K562 (cell line): ENCODE measurements around the gene USP20. TPM values are rescaled to one million over a fixed set of nuclear protein-coding genes. Genes with fewer than 3 reads are reported as not detected.

ENCODE experiments used
- ATF3 ChIP-seq, 2 experiments: fragments of 450-650 bp in 1 of 2; sonication (generic) in 1 of 2; formaldehyde crosslinking in 1 of 2; IDR thresholded peaks in 1 of 2; conservative IDR thresholded peaks in 1 of 2; 2 replicates each; pipeline versions ENCODE4 v1.6.1 to v1.8.1; 2016 to 2023; ENCODE audit warnings: mild to moderate bottlenecking in 2 of 2, moderate library complexity in 2 of 2, inconsistent platforms in 1 of 2, missing genetic modification reagents in 1 of 2
- CREB3 ChIP-seq: fragments of 450-650 bp; conservative IDR thresholded peaks from 2 replicates; pipeline ENCODE4 v1.6.1; 2016; ENCODE audit warnings: missing genetic modification characterization, low read depth, mild to moderate bottlenecking, missing compliant biosample characterization, moderate library complexity
- CREB5 ChIP-seq: fragments of 250-450 bp; sonication (Bioruptor Pico); IDR thresholded peaks from 2 replicates; pipeline ENCODE4 v1.5.0; 2020; ENCODE audit warnings: mild to moderate bottlenecking
- CUX1 ChIP-seq: fragments of 200-800 bp; sonication (Bioruptor generic); IDR thresholded peaks from 2 replicates; pipeline ENCODE4 v1.6.1; 2016; ENCODE audit warnings: missing genetic modification characterization, missing compliant biosample characterization
- DMBX1 ChIP-seq: fragments of 250-450 bp; sonication (Bioruptor Pico); IDR thresholded peaks from 2 replicates; pipeline ENCODE4 v1.8.0; 2022; ENCODE audit warnings: inconsistent platforms, mild to moderate bottlenecking, moderate library complexity, borderline replicate concordance
- FOS ChIP-seq: IDR thresholded peaks from 3 replicates; pipeline ENCODE4 v1.6.1; 2011; ENCODE audit not compliant: insufficient read length; ENCODE audit errors: extremely low read depth
- FOXJ3 ChIP-seq: sonication (generic); formaldehyde crosslinking; IDR thresholded peaks from 2 replicates; pipeline ENCODE4 v1.4.0; 2020; ENCODE audit warnings: mild to moderate bottlenecking, missing genetic modification reagents
- KLF6 ChIP-seq: fragments of 250-450 bp; sonication (Bioruptor Pico); IDR thresholded peaks from 2 replicates; pipeline ENCODE4 v1.4.0; 2020; ENCODE audit warnings: mild to moderate bottlenecking, moderate library complexity, borderline replicate concordance
- MIER1 ChIP-seq: fragments of 450-650 bp; IDR thresholded peaks from 2 replicates; pipeline ENCODE4 v1.6.1; 2016; ENCODE audit warnings: antibody characterized with exemption, mild to moderate bottlenecking, low read depth
- NFRKB ChIP-seq: fragments of 450-650 bp; IDR thresholded peaks from 2 replicates; pipeline ENCODE4 v1.6.1; 2016; ENCODE audit warnings: low read depth
- NRF1 ChIP-seq, 2 experiments: fragments of 450-650 bp; IDR thresholded peaks in 1 of 2; conservative IDR thresholded peaks in 1 of 2; 2 replicates each; pipeline ENCODE4 v1.6.1; 2014; ENCODE audit warnings: mild to moderate bottlenecking in 2 of 2
- SAFB2 ChIP-seq: fragments of 200-400 bp; formaldehyde crosslinking; IDR thresholded peaks from 2 replicates; pipeline ENCODE4 v1.6.1; 2018; ENCODE audit warnings: borderline replicate concordance, low read length, low read depth, moderate library complexity; ENCODE audit not compliant: severe bottlenecking
- SMAD3 ChIP-seq: fragments of 450-650 bp; formaldehyde crosslinking; conservative IDR thresholded peaks from 2 replicates; pipeline ENCODE4 v1.4.0; 2020; ENCODE audit warnings: mild to moderate bottlenecking
- YY1 ChIP-seq, 3 experiments: IDR thresholded peaks; 2 replicates each; pipeline ENCODE4 v1.6.1; 2011; ENCODE audit warnings: low read length in 2 of 3, mild to moderate bottlenecking in 2 of 3, moderate library complexity in 2 of 3, borderline replicate concordance in 1 of 3, control low read depth in 1 of 3, low read depth in 1 of 3; ENCODE audit not compliant: insufficient read depth in 3 of 3, insufficient replicate concordance in 2 of 3, control insufficient read depth in 1 of 3, insufficient read length in 1 of 3; ENCODE audit errors: extremely low read depth in 1 of 3
- ZEB2 ChIP-seq: fragments of 450-650 bp; IDR thresholded peaks from 2 replicates; pipeline ENCODE4 v1.6.1; 2016
- ZNF263 ChIP-seq: sonication (generic); formaldehyde crosslinking; IDR thresholded peaks from 2 replicates; pipeline ENCODE4 v1.8.0; 2022; ENCODE audit warnings: mild to moderate bottlenecking, missing genetic modification reagents, borderline replicate concordance
- ZNF445 ChIP-seq: fragments of 250-450 bp; sonication (Bioruptor Pico); IDR thresholded peaks from 2 replicates; pipeline ENCODE4 v1.4.0; 2020; ENCODE audit warnings: low read depth, mild to moderate bottlenecking, moderate library complexity
- polyA plus RNA-seq, 8 experiments: library from polyadenylated mRNA; depleted of rRNA in 4 of 8; stranded (reverse) in 5 of 8; unstranded in 3 of 8; fragments of >200 nt; fragmentation: Nextera tagmentation in 2 of 8; fragmentation: Illumina TruSeq in 1 of 8; extraction: Ambion mirVana in 2 of 8; extraction: Trizol in 1 of 8; gene quantifications; 2 replicates each; pipeline versions ENCODE4 v1.2.1 to v1.2.3, GENCODE V29; 2011 to 2014; ENCODE audit warnings: inconsistent platforms in 1 of 8, missing spikeins in 1 of 8
- total RNA-seq, 7 experiments: library from RNA; depleted of rRNA in 6 of 7; stranded (reverse); fragments of >200 nt in 6 of 7; fragmentation: Illumina TruSeq in 2 of 7; extraction: Trizol in 2 of 7; gene quantifications; 2 replicates each; pipeline versions ENCODE4 v1.2.1 to v1.2.3, GENCODE V29; 2011 to 2021; ENCODE audit warnings: low replicate concordance in 1 of 7

Gene USP20
- total and polyA plus RNA-seq, 9 of the 15 experiments (the other 6 are each of a cell fraction or from before 2014, with no cell fraction given), result 1.9 to 136 (median 49.1) TPM

- TF ChIP-seq CUX1 (no peak), NFRKB (no peak), ZEB2 (0 out of 2 replicates have a peak, but pooled peaks have one; percentile 25), FOS (no peak), ZNF445 (peak; percentile 8; the same call in 1 of the 2 replicates), MIER1 (peak; percentile 7; the same call in 1 of the 2 replicates), CREB5 (CRISPR knock-in tag) (no peak), SAFB2 (no peak), YY1 (IDR thresholded peaks at IDR 0.05; ENCODE audit: borderline replicate concordance in 1 of 3, control insufficient read depth in 1 of 3, extremely low read depth in 1 of 3, insufficient read depth in 3 of 3, insufficient read length in 1 of 3, insufficient replicate concordance in 2 of 3, low read depth in 1 of 3, low read length in 2 of 3) (peak in 1 of 3 experiments; percentile 6), KLF6 (CRISPR knock-in tag) (peak; percentile 65; the same call in 1 of the 2 replicates), ATF3 (IDR thresholded peaks at IDR 0.05) (no peak), ATF3 (CRISPR knock-in tag; conservative IDR thresholded peaks at IDR 0.05) (peak; percentile 82), CREB3 (tag) (no peak), SMAD3 (peak; percentile 27; the same call in 1 of the 2 replicates), ZNF263 (CRISPR knock-in tag) (0 out of 2 replicates have a peak, but pooled peaks have one; percentile 6), NRF1 (conservative IDR thresholded peaks at IDR 0.05 in 1 of 2, IDR thresholded peaks at IDR 0.05 in 1 of 2) (peak; percentile 53 to 59; a peak in 3 of 4 replicates), DMBX1 (peak; percentile 34; the same call in 1 of the 2 replicates), FOXJ3 (no peak)
Measured at GRCh38 chr9:129838707-129839259, 3.5 kb downstream of the USP20 start (continued).
